MM.1S (cell line): ENCODE measurements around the gene HBS1L.

Experiments
- CTCF ChIP-seq: fragments of 300-600 bp; sonication (generic); IDR thresholded peaks from 2 replicates; pipeline ENCODE4 v1.5.1; 2016; ENCODE audit warnings: antibody characterized with exemption, low read length, mixed read lengths
- EZH2 ChIP-seq: fragments of 300-600 bp; sonication (generic); optimal IDR thresholded peaks from 2 replicates; pipeline ENCODE3; 2017; ENCODE audit warnings: low read depth, mild to moderate bottlenecking, antibody characterized with exemption, low read length, mixed read lengths
- EZH2phosphoT487 ChIP-seq: fragments of 300-600 bp; sonication (generic); IDR thresholded peaks from 2 replicates; pipeline ENCODE4 v1.6.1; 2018; ENCODE audit warnings: antibody characterized with exemption, low read length

DNA sequence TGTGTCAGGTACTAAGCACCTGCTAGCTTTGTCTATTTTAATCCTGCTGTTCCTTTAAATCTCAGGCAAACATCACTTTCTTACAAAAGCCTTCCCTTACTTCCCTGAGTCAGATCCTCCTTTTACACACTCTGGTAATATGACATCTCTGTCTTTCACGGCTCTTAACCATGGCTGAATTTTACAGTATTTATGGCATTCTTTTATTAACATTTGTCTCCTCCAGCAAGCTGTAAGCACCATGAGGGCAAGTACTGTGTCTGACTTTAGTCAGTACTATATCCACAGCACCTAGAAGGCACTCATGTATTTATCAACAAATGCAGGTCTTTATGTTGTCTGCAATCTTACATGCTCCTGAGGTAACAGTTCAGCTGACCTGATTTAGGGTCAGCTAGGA is 33.7 kb upstream of the HBS1L start:
- TF ChIP-seq CTCF (no peak), EZH2phosphoT487 (no peak), EZH2 (no peak)
